RPMI8226 (cell line): Measurements from ENCODE around the gene NRXN3.

Experiments
- DNase-seq: peaks from one replicate; pipeline ENCODE4 v3.0.0-alpha.2; 2015

NRXN3 gene

DNA sequence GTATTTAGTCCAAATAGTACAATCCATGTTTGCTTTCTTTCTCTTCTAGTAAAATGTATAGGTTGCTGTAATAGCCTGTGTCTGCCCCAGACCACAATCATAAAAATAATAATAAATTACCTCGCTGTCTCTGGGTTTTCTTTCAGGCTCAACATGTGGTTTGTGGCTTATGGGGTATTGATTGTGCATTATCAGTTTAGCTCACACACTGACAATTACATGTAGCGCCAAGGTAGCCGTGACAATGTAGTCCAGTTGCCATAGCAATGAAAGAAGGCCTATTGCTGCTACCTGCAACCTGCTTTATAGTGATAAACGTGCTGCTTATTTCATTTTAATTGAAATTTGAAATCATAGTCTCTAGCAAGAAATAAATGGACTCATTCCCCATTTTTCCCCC is 1009.8 kb downstream of the NRXN3 start:
- DNase-seq = no peak

DNA sequence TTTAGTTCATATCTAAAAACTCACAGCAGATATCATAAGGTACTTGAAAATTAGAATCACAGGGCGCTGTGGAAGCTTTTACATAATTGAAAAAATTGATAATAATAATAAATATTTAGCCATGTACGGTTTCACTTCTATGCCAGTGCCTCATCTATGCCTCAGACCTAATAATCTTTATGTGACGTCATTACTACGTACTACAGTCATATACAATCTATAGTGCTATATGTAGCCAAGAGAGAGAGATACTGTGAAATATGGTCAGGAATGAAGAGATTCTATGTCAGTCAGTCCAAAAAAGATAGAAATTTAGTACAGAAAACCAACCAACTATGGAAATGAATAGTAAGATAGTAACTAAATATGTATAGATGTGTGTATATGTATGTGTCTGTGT is 1010.5 kb downstream of the NRXN3 start:
- no peak for DNase-seq

DNA sequence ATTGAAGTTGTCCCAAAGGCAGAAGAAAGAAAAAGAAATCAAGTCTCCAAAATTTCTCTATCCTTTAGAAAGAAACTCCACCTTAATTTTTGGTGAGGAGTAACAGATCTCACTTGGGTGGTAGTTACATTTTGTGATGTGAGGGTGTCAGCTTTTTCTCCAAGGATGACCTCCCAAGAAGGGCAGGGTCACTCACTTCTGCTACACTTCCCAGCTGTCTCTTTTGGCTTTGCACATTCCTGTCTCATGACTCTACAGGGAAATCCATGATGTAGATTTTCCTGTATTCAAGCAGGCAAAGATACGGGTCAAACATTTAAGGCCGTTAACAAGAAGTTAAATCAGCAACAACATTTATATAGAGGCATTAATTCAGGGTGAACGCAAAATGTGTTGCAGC is 1016.4 kb downstream of the NRXN3 start:
- no peak for DNase-seq

DNA sequence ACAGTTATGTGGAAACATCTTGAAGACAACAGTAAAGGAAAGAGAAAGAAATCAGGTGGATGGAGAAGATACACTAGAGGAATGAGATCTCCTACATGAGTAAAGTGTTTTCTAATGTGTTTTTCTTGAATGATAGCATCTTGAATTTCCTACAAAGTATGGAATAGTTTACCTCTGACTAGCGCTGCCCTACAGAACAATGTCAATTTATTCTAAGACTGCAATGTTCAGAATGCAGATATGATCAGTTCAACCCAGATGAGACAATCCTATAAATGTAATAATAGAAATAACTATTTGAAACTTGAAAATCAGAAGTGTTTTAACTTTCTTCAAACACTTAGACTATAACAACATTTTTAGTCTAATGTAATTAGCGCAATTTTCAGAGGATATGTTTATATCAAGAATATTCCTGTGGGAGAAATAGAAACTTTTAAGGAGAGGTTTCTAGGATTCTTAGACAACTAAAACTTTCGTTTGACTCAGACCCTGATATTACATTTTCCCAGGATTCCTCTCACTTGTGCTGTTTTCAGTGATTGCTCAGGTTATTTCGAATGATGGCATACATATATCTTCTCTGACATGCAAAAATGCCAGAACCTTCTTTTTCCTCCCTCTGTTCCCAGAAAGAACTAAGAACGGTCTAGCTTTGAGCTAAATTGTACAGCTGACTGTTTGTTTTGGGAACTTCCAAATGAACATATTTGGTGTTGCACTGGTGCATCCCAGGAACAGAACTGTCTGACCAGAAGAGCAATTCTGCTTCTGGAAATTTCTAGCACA is 1023.7 kb downstream of the NRXN3 start:
- no peak for DNase-seq

DNA sequence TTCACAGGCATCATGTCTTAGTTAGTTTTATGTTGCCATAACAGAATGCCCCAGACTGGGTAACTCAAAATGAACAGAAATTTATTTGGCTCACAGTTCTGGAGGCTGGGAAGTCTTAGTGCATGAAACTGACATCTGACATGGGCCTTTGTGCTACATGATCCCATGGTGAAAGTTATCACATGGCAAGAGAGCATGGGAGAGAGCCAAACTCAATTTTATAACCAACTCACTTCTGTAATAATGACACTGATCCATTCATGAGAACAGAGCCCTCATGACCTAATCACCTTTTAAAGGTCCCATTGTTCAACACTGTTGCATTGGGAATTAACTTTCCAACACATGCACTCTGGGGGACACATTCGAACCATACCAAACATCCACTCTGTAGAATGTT is 1026.0 kb downstream of the NRXN3 start:
- DNase-seq = no peak

DNA sequence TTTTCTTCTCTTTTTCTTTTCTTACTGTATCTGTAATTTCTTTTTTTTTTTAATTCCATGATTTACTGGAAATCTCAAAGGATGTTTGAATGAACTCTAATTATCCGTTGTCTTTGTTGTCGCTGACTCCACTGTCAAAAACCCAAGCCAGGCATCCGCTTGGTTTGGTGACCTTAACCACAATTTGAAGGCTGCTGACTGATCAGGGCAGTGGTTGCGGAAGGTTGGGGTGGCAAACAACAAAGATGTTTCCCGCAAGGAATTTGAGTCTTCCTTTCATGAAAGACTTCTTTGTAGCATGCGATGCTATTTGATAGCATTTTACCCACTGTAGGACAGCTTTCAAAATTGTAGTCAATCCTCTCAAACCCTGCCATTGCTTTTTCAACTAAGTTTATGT is 1027.3 kb downstream of the NRXN3 start:
- no peak for DNase-seq

DNA sequence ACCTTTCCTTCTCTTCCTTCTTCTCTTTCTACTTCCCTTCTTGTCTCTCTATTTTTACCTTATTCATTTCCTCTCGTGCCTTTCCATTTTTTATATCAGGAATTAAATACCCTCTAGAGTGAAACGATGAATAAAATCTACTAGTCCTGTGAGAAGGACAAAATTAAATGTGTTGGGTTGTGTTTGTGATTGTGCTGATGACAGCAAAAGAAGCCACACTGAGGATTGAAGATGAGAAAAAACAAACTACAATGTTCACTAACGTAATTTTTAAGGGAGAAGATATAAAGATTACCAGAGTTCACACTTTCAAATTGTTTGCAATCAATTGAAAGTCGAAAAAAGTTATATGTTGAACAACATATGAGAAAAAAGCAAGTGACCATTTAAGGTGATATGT is 1029.0 kb downstream of the NRXN3 start:
- no peak for DNase-seq

DNA sequence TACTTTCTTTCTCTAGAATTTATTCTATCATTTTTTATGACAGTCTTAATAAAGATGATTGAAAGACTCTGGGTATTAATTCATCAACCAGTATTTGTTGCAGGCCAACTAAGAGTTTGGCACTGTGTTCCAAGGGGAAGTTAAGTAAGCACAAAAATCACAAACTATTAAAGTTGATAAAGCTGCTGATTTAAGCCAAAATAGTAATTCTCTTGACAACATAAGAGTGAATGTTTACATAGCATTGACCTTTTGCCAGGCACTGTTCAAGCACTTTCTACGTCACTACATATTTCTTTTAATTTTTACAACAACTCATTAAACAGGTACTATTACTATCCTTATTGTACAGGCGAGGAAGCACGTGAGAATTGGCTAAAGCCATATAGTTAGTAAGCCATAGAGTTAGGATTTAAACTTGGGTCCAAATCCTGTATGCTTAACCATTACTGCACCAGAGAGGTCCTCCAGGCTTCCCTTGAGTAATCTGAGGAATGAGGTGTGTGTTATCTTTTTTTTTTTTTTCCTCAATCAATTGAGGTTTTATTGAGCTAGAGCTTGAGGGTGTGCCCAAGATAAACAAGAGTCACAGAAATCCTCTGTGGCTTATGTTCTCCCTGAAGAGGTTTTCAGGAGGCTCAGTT is 1031.5 kb downstream of the NRXN3 start:
- DNase-seq = no peak

DNA sequence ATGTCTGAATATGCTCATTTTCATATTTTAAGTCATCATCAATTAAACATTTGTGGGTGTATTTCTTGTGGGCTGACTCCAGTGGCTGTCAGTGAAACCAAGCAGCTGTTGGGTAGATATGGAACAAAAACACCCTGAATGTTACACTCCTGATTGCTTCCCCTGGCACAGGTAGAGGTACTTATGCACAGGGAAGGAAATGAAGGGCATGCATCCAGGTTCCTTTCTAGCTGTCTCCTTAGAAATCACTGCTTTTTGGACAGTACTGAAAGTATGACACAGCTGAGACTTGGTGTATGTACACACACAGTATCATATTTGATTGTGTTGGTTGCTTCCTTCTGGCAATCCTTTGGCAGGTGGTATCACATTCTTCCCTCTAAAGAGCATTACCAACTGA is 1034.4 kb downstream of the NRXN3 start:
- no peak for DNase-seq

DNA sequence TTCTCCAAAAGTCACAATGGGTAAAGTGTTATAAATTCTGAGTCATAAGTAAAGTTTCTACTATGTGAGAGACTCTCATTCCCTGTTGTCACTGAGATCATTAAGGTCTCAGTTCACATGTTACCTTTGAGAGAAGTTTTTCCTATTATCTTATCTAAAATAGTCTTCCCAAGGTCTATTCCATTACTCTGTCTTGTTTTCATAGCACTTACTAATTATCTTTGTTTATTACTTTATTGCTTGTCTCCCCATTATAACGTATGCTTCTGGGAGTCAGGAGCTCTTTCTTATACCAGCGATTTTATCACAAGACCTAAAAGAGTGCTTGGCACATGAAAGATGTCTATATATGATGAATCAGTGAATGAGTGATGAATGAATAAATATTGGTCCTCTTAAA is 1039.2 kb downstream of the NRXN3 start:
- no peak for DNase-seq

DNA sequence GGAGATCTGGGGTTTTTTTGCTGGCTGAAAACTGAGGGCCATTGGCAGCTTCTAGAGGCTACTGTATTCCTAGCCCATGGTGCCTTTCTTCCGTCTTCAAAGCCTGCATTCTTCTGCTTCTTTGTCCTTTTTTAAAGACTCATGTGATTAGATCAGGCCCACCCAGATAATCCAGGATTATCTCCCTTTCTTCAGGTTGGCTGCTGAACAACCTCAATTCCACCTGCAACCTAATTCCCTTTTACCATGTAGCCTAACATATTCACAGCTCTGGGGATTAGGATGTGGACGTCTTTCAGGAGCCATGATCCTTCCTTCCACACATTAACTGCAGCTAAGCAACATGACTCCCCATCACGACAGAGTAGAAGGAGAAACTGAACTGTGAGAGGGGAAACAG is 1055.6 kb downstream of the NRXN3 start:
- DNase-seq = no peak

DNA sequence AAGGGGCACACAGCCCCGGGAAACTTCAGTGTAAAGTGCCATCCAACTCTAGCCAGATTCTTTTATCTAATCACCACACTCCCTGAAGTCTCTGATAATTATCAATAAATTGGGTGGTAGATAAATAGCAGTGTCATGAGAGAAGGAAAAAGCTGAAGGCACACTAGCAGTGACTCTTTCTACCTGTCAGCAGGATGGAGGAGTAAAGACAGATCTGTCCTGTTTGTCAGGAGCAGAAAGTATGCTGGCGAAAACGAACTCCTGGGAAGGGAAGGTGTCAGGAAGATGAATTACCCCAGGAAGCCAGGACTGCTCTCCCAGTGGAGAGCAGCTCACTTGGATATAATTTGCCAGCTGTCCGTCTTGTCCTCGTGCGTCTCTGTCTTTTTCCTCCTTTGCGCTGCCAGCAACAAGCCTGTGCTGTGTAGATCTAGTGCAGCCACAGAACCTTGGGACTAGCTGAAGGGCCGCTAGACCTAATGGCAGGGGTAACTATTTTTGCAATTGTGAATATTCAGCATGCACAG is 1059.3 kb downstream of the NRXN3 start:
- no peak for DNase-seq

DNA sequence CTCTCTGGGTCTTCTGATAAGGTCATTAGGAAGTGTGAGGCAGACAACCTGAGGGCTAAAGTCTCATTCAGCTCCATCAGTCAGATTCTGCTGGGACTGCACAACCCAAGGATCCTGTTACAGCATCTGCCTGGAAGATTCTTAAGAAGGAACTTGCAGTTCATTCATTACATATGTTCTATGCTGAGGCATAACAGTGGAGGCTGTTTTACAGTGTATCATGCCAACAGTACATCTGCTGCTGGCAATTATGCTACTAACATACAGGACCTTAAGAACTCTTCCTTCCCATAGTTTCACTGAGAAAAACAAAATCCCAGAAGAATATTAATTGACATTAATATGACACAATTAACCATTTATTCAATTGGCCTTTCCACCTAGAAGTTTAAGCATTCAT is 1072.5 kb downstream of the NRXN3 start:
- no peak for DNase-seq

DNA sequence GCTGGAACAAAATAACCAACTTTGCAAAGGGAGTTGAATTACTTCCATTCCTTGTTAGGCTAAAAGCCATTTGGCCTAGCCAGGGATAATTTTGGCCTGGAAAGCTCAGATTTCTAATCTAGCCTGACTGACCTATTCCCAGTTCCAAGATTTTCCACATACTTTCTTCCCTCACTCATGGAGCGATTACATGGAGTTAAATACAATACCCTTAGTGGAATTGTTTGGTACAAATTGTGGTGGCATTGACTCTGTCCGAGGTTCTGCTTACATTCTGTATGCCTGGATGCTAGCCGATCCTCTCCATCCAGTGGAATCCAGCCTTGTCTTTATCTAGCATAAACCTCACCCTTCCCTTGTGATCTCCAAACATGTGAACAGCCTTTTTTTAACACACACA is 1076.0 kb downstream of the NRXN3 start:
- DNase-seq = no peak

DNA sequence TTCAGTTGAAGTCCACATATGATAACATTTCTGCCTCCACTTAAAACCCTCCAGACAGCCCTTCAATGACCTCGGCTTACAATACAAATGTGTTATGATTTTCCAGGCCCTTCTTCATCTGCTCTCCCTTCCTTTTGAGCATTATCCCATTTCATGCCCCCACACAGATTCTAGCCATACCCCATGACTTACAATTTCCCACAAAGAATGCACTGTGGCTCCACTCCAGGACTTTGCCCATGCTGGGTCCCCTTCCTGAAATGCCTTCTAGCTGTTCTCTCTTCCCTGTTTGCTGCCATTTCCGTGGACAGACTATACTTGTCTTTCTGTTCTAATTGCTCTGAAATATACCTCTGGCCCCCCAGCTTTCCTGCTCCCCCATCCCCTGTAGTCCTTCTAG is 1078.0 kb downstream of the NRXN3 start:
- no peak for DNase-seq

DNA sequence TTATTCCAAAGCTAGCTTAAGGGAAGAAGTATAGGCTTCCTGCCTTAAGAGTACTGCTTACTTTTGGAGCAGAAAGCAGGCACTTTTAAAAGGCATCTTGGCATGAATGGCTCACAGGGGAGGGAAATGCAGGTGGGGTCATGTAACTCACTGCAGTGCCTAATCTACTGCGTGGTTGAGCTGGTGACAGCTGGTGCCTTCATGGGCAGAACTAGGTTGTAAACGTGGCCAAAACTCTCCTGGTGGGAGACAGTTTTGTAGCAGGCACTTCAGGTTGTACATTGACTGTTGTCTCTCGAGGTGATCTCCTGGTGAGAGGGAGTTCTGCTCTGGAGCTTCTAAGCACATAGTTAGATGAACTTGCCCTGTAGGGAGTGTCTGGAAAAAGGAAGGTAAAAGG is 1078.6 kb downstream of the NRXN3 start:
- no peak for DNase-seq

DNA sequence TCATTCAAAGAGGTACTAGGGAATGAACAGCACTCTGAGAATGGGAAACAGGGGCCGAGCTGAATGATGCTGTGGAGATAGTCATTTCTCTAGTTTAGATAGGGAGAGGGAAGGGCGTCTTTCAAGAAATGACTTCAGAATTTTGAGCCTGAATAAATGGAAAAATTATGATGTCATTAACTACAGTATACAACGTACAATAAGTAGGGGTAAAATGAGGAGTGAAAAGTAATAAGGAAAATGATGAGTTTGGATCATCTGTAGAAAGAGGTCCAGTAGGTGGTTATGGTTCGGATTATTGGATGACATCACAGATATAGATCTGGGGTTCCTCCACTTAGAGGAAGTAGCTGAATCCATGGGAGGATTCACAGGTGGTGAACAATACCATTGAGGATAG is 1081.1 kb downstream of the NRXN3 start:
- no peak for DNase-seq

DNA sequence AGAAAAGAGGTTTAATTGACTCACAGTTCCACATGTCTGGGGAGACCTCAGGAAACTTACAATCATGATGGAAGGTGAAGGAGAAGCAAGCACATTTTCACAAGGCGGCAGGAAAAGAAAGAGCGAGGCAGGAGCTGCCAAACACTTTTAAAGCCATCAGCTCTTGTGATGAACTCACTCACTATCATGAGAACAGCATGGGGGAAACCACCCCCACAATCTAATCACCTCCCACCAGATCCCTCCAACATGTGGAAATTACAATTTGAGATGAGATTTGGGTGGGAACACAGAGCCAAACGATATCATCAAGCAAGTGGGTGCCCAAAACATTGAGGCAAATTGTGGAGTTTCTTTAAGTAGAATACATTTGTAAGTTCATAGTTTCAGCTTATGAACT is 1083.4 kb downstream of the NRXN3 start:
- DNase-seq = no peak

DNA sequence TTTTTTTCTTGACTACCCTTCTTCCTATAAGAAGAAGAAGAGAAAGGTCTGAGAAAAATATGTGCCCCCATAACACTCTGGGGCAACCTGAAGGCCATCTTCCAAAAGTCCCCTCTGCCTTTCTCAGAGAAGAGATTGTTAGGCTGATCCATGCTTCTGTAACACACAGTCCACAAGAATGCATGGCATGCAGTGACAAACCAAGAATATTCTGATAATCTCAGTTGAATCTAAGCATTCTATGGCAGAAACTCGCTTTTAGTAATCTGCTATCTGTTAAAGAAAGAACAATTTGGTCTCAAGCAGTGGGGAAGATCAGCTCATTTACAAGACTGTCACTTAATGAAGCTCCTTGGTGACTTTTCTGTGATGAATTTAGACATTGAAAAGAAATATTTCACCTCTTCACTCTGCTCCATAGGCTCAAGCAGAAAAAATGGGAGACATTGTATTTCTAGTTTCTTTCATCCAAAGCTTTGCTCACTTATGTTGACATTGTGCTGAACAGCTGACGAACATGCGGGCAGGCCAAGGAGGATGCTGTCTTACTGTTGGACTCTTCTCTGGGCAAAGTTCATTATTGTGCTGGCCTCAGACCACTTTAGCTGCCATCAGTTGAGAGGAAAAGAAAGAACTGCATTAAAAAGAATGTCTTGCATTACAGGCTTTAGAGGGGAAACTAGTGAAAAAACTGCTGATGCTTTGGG is 1084.0 kb downstream of the NRXN3 start:
- no peak for DNase-seq

DNA sequence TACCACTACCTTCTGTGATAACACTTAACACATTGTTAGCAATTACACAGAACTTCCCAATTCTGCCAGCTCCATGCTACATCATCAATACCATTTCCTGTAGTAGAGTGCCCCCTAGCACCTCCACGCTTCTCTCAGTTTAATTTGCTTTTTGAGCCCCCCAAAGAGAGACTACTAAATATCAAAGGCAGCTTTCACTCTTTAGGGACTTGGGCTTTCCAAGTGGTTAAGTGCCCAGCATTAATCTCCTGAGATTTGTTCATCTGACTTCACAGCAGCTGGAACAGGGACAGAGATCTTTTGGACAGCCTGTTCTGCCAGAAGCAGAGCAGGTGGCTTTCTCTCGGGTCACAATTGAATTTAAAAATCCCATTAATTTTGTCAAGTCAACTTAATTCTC is 1086.2 kb downstream of the NRXN3 start:
- no peak for DNase-seq

DNA sequence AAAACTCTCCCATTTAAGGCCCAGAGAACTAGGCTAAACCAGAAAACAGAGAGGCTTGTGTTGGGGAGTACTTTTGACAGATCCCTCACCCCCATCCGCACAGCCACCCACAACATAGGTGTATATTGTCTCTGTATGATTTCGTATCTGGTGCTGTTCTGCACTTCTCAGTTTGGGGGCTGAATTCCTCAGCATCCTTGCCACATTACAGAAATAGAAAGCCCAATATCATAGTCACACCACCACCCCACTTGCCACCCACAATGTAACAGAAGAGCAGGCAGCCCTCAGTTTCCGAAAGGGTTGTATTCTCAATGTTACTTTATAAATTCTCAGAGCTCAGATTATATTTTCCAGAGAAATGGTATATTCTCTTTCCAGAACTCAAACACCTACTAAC is 1090.2 kb downstream of the NRXN3 start:
- DNase-seq = no peak

DNA sequence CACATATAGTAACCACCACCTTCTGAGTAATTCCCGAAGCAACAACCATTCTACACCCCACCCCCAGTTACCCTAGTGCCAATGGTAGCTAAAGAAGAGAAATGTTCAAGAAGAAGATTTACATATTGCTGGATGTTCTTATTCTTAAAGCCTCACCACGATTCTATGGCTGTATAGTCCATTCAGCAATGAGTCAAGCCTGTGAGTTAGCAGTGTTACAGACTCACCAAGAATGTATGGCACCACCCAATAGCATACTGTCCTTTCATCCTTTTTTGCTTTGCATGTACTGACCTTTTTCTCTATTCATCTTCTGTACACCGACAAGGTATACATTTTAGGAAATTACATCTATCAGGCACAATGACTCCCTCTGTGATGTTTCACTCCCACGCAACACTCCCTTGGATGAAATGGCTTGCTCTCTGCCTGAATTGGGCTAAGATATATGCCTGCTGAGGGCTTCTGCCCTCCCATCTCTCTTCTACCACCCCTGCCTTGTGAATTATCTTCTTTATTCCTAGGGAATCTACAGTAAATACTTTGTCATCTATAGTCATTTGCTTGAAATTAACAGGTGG is 1095.3 kb downstream of the NRXN3 start:
- no peak for DNase-seq

DNA sequence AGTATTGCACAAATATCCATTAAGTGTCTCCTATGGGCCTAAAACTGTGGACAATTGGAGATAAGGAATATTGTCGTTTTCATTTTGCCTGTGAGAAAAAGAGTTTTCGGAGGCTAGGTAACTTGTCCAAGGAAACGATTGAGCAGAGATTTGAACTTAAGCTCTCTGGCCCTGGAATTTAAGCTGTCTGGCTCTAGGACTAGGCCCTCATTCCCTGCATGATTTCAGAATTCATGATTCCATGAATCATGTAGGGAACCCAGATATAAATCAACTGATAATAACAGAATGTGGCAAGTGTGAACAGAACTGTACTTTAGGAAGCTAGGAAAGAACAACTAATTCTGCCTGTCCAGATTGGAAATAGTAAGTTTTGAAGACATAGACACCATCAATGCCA is 1100.2 kb downstream of the NRXN3 start:
- DNase-seq = no peak

DNA sequence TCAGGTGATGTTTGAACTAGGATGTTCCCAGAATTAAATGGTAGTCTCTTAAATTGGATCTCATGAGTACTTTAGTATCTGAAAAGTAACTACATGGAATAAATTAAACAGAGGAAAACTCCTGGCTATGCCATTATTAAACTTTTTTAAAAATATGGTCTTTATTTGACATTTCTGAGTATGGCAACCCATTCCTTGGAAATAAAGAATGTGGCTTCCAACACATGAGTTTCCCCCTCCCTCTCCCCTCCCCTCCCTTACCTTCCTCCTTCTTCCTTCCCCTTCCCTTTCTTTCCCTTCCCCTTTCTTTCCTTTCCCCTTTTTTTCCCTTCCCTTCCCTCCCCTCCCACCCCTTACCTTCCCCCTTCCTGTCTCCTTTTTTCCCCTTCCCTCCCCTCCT is 1100.9 kb downstream of the NRXN3 start:
- no peak for DNase-seq
